ENCODE results near the gene TGDS.

DNA sequence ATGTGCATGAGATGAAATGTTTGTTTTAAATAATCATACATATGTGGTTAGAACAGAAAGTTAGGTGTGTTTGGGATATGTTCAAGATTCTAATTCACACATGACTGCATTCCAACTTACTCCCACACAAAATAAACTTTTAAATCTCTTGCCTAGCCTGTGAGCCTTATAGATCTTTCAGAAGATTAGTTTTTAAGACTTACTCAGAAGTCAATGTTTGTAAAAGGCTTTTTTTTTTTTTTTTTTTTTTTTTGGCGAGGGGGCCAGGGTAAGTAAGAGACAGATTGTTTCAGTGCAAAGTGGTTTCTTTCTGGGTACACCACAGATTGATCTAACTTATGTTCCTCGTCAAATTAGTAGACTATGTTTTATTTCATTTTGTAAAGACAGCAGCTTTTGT, 44.8 kb upstream of the TGDS start:
- TF ChIP-seq CTCF (IDR thresholded peaks at IDR 0.05; ENCODE audit: low read length) (no peak), EZH2 (IDR thresholded peaks at IDR 0.05; ENCODE audit: borderline replicate concordance, low read length) (no peak)

Data from OCI-LY1 (cell line).